CD4-positive, alpha-beta T cell treated with Interleukin-4 for 1 hour (primary cell): Measurements from ENCODE around the gene PLSCR4.

Experiments used
- DNase-seq, 2 donors: peaks; one replicate each; pipeline ENCODE4 v3.0.0-alpha.2; 2020 to 2022

PLSCR4 gene

DNA sequence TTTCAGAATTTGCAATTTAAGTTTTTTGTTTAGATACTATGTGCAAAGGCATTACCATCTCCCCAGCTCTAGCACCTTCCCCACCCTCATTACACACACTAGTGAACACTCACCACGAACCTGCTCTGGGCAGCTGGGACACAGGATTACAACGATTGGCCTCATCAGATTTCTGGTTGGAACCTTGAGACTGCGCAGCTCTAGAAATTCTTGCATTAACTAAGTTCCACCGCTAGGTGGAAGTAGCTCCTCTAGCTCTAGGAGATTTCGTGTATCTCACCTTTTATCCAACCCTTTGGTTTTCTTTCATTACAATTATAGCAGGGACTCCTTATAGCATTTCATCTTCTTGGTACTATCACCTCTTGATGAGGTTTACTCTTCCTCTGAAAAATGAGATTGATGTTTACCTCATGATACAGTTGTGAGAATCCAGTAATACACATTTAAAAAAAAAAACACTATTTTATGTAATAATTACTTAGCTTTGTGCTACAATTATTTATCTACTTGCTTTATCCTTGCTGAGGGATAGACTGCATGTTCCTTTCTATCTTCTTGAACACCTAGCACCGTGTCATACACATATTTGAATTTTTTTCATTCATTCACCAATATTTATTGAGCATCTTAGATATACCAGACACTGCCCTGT is 61.3 kb downstream of the PLSCR4 start:
- peak in 1 of 2 donors; percentile 23 for DNase-seq

DNA sequence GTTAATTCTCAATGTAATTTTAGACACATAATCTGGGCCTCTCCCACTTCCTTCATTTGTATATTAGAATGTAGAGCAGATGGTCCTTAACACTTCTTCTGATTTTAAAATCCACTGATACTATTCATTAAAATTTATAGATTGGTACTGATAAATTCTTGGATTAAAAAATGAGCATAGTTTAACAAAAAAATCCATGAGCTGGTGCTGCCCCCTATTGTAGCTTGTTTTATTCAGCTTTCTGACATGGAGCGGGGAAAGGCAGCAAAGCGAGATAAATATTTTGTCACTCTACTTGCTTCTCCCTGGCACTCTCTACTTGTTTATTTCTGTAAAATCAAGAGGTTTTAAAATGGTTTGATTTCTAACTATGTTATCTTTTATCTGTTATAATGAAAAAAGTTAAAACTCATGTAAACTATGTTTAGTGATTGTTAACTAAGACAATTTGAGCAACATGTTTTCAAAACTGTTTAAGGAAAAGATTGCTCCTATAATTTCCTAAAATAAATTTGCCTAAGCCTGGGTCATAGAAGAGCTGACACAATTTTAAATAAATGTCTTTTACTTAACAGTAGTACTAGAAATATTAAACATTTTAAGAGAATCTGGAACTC is 63.5 kb downstream of the PLSCR4 start:
- no peak for DNase-seq

DNA sequence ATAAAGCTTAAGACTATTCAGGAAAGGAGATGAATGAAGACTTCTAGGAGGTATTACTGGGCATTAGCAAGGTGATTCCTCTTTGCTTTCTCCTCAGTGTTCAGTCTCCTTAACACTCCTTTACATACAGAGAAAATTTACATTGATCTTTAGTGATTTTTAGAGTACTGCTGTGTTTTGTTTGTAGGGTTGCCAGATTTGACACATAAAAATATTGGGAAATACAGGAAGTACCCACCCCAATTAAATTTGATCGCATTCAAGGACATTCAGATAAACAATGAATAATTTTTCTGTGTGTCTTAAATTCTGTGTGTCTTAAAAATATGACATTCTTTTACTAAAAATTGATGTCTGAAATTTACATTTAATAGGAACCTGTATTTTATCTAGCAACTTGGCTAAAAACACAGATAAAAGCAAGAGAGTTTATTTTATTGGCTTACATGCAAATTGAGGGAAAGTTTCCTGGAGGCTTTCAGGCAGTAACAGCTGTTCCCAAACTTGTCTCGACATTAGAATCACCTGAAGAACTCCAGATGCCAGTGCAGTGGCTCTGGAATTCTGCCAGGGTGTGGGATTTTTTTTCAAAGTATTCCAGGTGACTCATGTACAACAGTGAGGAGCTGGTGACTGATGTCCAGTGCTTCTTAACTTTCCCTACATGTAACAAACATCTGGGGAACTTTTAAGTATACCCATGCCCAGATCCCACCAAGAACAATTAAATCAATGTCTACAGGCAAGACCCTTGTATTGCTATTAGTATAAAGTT is 66.5 kb downstream of the PLSCR4 start:
- no peak for DNase-seq

DNA sequence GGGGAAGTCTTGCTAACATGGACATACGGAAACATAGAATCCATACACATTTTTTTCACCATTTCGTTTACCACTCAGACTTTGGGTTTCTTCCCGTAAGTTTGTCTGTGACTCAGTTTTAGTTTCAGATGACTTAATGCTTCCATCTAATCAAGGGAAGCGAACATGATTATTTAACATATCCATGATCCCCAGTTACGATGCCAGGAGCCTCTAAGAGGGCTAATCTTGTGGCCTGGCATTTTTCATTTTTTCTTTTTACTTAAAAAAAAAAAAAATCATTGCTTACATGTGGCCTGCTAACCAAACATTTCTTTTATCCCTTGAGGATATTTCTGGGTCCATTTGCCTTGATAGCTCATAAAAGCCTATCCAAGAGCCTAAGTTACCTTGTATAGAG is 69.7 kb downstream of the PLSCR4 start:
- no peak for DNase-seq

DNA sequence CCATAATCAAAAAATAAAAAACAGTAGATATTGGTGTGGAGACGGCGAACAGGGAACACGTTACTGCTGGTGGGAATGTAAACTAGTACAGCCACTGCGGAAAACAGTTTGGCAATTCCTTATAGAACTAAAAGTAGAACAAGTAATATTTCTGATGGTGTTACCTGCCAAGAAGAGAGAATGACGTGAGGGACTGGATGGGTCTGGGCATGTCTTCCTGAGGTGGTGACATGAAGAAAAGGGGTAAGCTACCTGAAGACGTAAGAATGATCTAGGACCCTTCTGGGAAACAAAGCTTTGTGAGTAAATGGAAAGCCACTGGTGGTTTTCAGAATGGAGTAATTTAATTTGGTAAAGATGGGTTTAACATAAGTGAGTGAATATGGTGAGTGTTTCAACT is 70.5 kb downstream of the PLSCR4 start:
- DNase-seq: no peak

DNA sequence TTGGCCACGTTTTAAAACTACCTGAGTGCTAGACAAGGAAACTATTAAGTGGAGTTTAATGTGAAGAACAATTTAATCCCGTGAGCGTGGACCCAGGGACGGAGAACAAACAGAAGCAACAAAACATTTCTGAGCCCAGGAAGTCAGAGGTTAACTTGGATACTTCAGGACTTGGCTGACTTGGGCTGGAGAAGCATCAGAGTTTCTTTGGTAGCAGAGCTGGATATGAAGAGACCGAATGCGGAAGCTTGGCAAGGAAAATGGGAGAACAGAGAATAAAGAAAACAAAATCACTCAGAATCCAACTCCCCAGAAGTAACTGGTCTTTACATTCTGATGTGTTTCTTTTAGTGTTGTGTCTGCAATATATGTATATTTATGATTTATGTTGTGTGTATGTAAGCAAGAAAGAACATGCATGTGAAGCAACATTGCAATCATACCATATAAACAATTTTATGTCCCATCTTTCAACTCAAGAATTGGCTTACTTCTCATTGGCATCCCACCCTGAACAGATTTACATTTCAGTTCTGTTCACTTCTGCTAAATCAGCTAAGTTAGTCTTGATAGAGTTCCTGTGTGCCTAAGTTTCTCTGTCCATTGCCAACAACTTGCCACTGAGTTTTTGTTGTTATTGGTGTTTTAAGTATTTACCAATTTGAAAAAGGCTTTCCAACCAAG is 72.8 kb downstream of the PLSCR4 start:
- no peak for DNase-seq

DNA sequence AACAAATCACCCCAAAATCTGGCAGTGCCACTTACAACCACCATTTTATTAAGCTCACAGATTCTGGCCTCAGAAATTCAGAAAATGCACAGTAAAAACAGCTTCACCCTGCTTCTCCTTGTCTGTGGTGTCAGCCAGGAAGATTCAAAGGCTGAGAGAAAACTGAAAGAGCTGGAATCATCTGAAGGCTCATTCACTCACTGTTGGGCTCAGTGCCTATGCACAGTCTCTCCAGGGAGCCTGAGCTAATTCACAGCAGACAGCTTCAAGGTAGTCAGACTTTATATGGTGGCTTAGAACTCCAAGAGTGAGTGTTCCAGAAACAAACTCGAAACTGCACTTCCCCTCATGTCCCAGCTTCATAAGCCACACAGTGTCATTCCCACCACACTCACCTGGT is 73.4 kb downstream of the PLSCR4 start:
- DNase-seq: no peak

DNA sequence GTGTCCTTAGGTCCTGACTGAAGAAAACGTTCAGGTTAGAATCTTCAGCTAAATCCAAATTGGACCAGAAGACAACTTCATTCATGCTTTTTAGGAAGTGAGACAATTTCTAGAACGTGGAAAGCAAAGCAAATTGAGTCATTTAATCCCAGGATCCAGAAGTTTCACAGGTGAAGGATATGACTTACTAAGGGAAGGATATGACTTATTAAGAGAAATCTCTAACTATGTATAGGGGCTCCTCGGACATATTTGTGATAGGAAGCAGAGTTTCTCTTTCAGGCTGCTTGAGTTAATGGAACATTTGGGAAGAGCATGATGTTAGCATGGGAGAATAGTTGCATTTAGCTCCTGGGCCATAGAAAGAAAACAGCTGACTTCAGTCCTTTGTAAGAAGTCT is 73.8 kb downstream of the PLSCR4 start:
- DNase-seq: no peak

DNA sequence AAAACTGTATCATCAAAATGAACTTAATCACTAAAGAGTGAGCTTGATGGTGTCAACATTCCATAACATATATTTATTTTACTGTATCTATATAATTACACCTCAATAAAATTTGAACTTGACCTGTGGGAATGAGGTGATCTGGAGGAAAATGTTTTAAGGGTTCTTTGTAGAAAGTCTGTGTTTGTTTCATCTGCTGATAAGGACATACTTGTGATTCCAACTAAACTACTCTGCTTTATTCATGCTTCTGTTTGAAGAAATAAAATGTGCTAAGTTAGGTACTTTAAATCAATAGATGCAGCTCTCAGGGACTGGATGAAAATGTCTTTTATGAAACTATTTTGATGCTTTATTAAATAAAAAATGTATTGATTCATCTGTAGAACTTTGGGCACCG is 78.3 kb downstream of the PLSCR4 start:
- DNase-seq: no peak

DNA sequence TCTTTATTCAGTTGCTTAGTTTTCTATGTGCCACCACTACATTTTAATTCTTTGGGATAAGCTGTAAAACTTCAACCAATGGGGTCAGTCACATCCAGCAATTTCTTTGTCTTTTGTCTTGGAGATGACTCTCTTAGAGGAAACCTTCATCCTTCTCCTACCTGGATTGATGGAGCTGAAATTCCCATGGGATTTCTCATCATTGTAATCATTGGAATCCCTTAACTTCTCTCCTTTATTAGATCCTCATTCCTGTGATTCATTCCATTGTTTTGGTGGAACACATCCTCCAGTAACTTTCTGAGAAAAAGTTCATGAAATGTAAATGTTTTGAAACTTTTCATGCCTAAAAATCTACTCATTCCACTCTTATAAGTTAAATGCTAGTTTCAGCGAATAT is 80.3 kb downstream of the PLSCR4 start:
- DNase-seq: no peak

DNA sequence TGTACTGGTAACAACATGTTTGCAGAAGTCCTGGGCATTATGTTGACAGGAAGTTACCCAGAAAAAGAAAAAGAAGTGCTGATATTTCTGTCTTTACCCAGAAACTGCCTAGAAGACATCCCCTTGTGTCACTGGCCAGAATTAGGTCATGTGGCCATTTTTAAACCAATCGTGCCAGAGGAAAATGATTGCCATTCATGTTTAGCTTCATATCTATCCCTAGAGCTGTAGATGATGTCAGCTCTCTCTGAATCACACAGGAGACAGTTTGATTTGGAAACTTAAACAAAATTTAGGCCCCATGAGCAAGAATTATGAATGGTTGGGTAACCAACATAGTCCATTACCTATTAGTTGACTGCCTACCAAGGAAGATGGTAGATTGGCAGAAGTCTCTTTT is 81.0 kb downstream of the PLSCR4 start:
- DNase-seq: no peak

DNA sequence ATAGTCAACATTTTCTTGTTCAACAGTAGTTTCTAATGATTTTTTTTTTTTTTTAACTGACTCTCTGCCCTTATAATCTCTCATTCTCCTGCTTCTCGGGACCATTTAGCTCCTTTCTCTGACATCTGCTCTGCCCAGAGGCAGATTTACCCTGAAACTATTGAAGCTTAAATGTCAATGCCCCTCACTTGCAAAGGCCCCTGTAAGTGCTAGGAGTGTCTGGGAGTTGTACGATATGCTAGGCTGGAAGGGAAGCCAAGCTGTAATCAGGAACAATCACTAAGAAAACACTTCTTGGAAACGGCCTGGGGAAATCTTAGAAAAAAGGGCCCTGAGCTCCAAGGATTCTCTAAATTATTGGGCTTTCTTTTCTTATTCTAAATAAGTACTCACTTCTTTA is 84.1 kb downstream of the PLSCR4 start:
- DNase-seq: no peak

DNA sequence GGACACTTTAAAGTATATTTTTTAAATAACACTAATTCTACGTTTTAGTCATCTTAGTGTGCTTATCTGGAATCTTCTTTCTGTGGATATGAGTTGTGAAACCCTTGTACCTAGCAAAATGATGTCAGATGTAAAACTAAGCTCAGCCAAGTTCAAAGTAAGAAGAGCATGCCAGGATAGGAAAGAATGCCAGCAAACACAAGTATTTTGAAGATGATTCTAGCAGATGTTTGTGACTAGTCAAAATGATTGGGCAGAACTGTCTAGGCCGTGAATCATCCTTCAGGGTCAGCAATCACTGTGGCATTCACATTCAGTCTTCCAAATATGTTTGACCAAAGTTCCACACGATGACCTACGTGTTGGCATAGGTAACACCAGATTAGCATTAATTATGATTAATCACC is 84.5 kb downstream of the PLSCR4 start:
- DNase-seq: no peak

DNA sequence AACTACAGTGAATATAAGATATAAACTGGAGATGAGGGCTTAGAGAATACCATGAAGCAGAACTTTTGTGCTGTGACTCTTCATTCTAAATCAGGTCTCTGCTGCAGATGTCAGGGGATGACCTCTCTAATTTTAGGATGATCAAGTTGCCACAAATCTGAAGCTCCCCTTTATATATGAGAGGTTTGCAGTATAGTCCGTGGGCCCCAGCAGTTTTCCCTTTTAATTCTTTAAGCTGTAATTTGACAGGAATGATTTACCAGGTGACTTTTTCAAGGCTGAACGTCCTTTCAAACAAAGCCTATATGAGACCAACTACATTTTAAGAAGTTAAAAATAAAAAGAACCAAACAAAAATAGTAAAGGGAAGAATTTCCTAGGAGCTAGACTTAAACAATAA is 85.0 kb downstream of the PLSCR4 start:
- no peak for DNase-seq

DNA sequence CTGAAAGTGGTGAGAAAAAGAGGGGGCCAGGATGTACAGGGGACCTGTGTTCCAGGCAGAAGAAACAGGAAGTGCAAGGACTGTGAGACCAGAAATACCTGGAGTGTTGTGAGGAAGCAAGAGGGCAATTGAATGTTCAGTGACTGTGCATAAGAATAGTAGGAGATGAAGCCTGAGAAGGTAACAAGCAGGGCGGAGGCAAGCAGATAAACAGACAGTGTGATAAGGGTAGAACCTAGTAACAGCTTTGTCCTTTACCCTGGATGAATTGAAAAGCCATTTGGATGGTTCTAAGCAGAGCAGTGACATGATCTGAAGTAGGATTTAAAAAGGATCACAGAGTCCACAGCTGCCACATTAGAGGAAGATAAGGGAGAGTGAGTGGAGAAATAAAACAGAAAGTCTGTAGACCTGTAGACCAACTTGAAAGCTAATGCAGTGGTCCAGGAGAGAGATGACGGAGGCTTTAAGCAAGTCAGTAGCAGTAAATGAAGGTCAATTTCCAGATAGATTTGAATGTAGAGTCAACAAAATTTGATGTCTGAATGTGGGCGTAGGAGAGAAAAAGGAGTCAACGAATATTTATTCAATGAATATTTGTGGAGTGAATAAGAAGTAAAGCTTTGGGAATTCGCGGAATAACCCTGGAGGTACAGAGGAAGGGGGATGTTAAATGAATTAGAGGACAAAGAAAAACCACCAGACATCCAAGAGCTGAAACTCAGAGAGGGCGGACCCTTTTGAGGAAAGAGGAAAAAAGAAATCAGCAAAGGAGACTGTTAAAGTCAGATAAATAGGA is 85.7 kb downstream of the PLSCR4 start:
- DNase-seq: no peak

DNA sequence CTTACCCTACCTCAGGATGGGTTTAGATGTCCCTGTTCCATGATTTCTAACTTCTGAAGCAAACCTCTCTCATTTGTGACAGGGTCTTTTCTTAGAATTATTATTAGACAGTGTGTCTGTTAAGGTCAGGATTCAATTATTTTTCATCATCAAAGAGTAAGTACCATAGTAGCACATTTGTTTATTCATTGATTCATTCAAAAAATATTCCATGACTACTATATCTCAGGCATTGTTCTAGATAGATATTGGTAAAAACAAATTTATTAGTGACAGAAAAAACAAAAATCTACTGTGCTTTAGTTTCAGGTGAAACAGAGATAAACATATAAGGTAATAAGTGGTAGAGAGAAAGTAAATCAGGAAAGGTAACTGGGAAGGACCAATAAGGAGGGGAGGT is 86.4 kb downstream of the PLSCR4 start:
- no peak for DNase-seq

DNA sequence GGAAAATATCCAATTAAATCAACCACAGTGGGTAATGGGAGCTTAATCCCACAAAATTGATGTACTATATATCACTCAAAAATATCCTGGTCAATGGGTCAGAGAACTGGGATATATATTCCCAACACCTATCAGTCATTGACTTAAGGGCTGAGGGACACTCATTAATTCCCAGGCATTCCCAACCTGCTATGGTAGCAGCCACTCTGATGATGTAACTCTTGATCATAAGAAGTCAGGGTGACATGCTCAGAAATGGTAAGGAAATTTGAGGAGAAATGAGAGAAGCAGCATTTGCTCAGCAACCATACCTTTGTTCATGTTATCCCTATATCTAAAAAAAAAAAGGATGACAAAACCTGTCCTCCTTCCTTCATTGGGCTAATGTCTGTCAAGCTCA is 86.8 kb downstream of the PLSCR4 start:
- DNase-seq: no peak

DNA sequence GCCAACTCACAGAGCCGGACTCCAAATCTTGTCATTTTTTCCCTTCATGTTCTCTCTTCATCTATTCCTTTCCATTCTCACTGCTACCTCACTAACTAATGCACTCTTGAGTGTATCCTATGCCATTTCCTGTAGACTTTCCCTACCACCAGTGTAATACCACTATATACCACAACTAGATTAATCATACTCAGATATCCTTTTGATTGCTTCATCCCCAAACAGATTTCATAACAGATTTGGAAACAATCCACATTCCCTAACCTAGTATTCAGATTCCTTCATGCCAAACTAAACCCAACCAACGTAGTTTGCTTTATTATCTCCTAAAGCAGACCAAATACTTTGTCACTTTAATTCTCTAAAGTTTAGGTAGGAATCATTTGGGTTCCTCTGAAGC is 87.3 kb downstream of the PLSCR4 start:
- DNase-seq: no peak

DNA sequence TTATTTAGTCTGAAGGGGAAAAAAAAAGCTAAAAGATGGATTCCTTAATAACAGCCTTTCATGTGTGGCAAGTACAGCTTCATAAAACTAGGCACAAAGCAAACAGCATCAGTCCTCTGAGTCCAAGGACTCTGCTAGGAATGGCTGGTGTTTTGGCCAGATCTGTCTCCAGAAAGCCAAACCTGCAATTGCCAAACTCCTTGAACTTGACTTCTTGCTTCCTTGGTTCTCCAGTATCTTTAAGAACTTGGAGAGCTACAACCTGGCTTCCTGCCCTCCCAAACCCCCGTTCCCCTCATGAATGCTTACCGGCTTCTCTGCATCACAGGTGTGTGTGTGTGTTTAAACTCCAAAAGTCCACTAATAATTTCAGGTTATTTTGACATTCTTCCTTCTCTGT is 88.3 kb downstream of the PLSCR4 start:
- no peak for DNase-seq

DNA sequence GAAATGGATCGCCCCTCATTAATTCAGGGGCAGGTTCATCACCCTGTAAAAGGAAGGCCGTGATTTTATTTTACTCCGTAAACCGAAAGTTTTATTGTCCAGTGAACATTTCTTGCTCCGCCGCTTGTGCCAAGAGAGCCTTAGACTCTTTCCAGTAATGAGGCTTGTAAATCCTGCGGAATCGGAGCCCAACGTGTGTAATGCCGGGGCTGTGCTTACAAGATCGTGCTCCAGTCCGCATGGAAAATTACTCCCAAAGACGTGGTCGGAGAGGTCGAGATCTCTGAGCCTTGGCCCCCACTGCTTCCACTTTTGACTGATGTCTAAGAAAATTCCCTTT is 89.3 kb downstream of the PLSCR4 start:
- DNase-seq: no peak

DNA sequence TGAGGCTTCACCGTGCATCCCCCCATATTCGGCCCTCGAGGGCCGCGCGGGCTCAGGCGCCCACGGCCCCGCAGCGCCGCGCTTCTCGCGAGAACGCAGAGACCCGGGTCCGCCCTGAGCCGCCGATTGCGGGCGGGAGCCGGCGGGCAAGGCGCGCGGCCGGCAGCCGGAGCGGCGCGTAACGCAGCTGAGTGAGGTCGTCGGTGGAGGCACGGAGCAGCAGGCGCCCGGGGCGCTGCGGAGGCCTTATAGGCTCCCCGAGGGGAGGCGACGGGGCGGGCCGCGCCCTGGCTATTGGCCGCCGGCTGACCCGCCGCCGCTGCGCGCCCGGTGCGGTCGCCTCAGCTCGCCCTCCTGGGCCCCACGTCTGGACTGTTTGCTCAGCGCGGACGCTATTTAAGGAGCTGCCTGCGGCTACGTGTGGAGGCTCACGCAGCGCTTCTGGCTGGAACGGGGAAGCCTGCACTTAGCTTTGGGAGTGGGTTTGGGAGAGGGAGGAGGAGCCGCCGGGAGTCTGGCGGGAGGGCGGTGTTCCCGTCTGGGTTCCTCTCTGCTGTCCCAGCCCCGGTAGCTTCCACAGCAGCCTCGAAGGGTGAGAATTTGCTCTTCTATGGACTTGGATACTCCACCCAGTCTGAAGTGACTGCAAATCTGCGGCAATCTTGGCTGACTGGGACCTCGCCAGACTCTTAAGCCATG is 89.8 kb downstream of the PLSCR4 start, which contains the start of gene PLOD2:
TSS of gene PLOD2 (minus strand) at position 221 of the 699 bp plus-strand sequence. CDS start at position 26, 195 bp downstream.
- DNase-seq: no peak

DNA sequence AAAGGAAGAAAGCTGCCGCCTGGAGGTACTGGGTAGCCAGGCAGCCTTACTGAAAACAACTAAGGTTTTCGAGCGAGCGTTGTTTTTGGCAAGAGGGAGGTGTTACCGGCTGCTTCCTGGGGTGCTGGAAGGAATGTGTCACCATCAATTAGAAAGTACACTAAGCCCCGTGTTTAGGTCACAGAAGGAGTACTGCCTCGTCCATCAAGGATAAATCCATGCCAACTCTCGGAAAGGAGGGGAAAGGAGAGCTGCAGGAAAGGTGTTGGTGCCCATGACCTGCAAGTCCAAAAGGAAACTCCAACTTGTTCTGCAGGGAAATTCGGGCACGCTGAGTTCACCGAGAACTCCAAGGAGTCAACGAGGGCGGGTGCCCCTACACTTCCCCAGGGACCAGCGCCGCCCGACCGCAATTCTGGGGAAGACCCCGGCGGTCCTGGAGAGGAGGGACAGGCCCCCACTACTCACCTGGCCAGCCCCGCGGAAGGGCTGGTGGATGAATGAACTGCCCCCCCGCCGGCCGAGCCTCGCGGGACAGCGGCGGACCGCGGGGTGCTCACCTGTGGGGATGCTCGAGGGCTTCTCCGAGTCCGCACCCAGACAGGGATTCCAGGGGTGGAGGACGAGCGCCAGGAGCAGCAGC is 90.5 kb downstream of the PLSCR4 start:
- no peak for DNase-seq
